GM18502 (cell line): ENCODE measurements around the gene CCNY.
"Not testable (repeated sequence)": the region's sequence is repeated elsewhere in the genome, so short reads cannot be mapped to it uniquely, and the experiment has no call there.

Experiments used
- ATAC-seq: cut with Tn5 transposase; IDR thresholded peaks from one replicate; pipeline ENCODE4 v1.9.1; 2021; ENCODE audit warnings: mild to moderate bottlenecking; ENCODE audit not compliant: unreplicated experiment, poor library complexity

The CCNY gene

DNA sequence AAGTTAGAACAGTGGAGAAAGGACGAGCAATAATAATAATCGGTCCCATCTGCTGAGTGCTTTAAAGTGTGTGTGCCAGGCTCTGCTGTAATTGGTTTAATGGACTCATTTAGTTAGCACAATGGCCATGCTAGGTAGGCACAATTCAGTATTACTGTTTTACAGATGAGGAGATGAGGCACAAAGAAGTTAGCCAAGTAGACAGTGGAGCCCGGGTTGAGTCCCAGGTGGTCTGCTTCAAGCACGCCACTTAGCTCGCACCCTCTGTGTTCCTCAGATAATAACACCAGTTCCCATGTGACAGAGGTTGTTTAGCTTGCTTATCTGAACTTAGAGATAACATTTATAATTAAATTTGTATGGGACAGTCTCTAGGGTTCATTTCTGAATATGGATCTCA, 167.3 kb downstream of the CCNY start:
- ATAC-seq, result no peak

DNA sequence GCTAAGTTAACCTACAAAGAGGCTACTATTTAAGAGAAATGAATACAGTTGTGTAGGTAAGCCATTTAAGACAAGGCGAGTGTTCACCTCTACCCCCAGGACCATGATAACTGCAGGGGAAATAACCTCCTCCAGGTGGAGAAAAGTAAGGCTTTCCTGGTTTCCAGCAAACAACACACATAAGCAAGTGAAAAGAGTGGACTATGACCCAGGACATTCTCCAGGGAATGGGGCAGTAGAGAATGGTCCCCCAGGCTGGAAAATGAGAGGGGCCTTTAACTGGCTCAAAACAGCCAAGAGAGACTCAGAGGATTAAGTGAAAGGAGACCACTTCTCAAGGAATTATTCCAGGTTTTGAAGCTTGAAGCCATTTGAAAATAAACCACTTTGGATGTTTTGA, 167.8 kb downstream of the CCNY start:
- ATAC-seq, result no peak

DNA sequence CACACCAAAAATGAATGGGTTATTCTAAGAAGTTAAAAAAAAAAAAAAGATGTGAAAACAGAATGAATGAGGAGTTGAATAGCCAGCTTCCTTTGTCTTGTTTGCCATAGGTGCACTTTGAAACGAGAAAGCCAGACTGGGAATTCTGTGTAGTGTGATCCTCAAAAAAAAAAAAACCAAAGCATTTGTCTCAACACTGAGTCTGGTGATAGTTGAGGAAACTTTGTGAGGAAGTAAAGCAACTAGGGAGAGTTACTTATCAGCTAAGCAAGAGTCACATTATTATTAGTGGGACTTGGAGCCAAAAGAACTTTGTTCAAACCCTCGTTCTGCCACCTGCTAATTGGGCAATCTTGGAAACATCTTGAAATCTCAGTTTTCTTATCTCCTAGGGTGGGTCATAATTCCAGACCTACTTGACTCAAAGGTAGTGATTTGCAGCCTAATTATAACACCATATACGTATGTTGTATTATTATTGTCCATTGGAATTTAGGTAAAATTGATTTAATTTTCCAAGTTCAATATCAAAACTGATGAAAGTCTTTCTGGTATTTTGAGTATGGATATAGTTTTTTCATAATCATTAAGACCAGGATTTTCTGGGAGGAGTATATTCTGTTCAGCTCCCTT, 169.0 kb downstream of the CCNY start:
- ATAC-seq, result no peak

DNA sequence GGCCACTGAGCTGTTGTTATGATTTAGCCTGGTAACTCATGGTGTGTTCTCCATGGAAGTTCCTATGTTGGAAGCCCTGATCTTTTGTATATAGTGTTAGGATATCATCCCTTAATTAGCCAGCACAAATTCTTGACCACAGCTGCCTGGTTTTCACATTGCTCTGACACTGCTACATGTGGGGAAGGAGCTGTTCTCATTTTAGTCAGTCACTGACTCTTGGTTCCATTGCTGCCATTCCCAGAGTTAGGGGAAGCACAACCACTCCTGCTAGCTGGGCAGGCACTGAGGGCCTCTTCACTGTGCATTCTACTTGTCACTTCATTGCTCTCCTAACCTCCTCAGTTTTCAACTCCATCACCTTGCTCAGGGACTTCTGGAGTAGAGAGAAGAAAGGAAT, 170.4 kb downstream of the CCNY start:
- no peak for ATAC-seq

DNA sequence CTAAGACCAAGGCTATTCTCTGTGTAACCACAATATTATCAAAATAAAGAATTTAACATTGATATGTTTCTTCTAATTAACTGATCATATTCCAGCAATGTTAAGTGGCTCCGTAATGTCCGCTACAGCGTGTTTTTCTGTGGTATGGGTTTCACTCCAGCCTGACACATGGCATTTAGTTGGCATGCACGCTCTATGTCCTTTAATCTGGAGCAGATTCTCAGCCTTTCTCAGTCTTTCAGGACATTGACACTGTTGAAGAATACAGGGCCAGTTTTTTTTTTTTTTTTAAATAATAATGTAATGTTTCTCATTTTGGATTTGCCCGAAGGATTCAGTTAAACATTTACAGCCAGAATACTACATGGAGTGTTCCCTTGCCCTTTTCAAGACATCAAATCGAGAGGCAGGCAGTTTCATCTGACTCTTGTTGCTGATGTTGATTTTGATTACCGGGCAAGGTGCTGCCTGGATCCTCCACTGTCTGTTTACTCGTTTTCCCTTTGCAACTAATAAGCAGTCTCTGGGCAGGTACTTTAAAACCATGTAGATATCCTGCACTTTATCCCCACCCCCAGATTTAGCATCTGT, 171.3 kb downstream of the CCNY start:
- no peak for ATAC-seq

- no peak for ATAC-seq
Observed at GRCh38 chr10:35508647-35509046, 172.3 kb downstream of the CCNY start.

GRCh38 chr10:35510891-35511290, 174.6 kb downstream of the CCNY start:
- no peak for ATAC-seq

DNA sequence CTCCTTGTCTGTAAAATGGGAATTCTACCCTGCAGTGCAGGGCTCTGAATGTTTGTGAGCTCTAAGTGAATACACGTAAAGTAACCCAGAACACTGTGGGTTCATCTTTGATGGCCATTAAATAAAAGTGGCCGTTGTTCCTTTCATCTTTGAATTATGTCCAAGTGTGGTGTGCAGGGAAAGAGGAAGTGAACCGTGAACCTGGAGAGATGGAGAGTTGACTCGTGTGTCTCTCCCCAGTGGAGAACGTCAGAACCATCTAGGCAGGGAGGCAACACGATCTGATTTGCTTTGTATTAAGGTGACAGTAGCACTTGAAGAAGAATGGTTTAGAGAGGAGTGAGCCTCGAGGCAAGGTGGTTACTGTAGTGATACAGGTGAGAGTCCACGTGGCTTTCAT, 175.3 kb downstream of the CCNY start:
- no peak for ATAC-seq

GRCh38 chr10:35516102-35516670, 179.9 kb downstream of the CCNY start:
- no peak for ATAC-seq

- ATAC-seq, result no peak
Observed at GRCh38 chr10:35517431-35518181, 181.3 kb downstream of the CCNY start.

DNA sequence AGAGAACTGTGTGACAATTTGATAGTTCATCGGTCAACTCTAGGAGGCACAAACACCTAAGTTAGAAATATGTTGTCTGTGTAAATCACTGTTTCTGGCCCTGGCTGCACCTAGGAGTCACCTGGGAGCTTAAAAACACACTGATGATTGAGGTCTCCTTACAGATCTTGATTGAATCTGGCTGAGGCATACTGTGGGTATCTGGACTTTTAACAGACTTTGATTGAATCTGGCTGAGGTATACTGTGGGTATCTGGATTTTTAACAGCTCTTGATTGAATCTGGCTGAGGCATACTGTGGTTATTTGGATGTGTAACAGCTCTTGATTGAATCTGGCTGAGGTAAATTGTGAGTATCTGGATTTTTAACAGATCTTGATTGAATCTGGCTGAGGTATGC, 181.9 kb downstream of the CCNY start:
- ATAC-seq, result not testable (repeated sequence)

DNA sequence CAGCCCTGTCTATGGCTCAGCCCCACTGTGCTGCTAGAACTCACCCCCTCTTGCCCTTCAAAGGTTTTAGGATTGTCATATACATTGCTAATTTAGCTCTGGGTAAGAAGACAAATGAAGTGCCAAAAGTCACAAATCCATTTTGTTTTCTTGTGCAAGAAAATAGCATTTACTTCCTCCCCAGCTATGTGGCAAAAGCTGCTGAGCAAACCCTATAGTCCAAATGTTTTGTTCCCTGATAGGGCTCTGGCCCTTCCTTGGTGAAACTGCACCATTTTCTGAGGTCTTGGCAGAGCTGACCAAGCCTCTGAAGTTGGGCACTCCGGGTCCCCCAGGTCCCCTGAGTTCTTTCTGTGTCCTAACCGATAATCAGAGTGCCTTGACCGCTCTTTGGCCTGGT, 184.7 kb downstream of the CCNY start:
- no peak for ATAC-seq

DNA sequence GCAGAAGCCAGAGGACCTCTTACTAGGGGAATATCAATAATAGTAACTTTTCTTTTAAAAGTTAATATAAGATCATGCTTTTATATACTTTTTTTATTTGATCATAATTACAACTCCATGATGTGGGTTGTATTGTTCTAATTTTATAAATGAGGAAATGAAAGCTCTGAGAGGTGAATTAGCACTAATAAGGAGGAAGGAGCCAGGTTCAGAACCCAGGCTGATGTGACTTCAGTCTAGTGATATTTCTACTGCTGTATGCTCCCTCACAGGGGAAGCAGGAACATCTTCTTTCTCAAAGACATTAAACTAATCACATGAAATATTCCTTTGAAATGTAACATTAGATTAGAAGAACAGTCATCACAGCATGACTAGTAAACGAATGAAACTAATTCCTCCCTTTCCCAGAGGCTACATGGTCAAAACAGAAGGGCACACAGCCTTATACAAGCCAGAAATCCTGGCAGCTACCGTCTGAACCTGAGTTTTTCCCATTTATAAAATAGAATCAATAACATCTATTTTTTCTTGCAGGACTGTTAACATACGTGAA, 187.4 kb downstream of the CCNY start:
- ATAC-seq, result peak; percentile 79

DNA sequence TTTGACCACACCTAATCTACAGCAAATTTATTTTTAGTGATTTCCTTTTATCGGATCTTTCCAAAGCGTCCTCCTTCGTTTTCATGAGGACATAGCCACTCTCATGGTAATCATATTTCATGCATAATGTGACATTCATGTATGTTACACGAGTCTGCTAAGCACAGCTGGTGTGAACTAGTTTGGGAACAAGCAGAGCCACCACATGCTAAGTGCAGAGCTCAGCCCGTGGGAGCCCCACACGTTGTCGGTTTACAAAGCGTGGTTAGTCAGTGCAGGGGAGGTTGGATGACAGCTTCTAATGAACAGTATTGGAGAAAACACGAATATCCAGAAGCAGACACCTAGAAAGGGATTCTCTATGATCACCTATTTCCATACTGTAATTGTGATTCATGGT, 190.4 kb downstream of the CCNY start:
- no peak for ATAC-seq

- no peak for ATAC-seq
Observed at GRCh38 chr10:35532141-35532540, 195.8 kb downstream of the CCNY start.

- ATAC-seq, result no peak
Observed at GRCh38 chr10:35533565-35533964, 197.3 kb downstream of the CCNY start.

GRCh38 chr10:35535136-35535535, 198.8 kb downstream of the CCNY start:
- ATAC-seq, result no peak

DNA sequence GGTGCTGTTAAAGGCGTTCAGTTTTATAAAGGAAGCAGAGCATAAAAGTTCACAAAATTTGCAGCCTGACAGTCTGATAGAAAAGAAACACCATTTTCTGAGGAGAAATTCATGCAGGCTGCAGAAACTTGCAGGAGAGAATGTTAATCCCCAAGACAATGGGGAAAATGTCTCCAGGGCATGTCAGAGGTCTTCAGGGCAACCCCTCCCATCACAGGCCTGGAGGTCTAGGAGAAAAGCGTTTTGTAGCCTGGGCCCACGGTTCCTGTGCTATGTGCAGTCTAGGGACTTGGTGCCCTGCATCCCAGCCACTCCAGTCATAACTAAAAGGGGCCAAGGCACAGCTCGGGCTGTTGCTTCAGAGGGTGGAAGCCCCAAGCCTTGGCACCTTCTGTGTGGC, 200.5 kb downstream of the CCNY start:
- ATAC-seq, result no peak

GRCh38 chr10:35537925-35538324, 201.6 kb downstream of the CCNY start:
- not testable (repeated sequence) for ATAC-seq

DNA sequence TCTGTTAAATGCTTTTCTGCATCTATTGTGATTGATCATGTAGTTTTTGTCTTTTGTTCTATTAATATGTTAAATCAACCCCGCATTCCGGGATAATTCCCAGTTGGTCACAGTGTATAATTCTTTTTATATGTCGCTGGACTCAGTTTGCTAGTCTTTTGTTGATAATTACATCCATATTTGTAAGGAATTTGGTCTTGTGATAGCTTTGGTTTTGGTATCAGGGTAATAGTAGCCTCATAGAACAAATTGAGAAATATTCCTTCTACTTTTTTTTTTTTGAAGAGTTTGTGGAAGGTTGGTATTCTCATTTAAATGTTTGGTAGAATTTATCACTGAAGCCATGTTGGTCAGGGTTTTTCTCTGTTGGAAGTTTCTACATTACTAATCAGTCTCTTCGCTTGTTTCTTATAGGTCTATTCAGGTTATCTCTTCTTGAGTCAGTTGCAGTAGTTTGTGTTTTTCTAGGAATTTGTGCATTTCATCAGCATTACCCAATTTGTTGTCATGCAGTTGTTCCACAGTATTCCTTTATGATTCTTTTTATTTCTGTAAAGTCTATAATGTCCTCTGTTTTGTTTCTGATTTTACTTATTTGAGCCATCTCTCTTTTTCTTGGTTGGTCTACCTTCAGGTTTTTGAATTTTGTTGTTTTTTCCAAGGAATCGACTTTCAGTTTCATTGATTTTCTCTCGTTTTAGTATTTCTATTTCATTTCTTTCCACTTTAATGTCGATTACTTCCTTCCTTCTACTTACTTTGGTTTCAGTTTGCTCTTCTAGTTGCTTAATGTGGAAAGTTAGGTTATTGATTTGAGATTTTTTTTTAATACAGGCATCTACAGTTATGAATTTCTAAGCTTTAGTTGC, 204.2 kb downstream of the CCNY start:
- no peak for ATAC-seq
